ENCODE data around the gene PNPLA7.
"Not testable (repeated sequence)": the region's sequence is repeated elsewhere in the genome, so short reads cannot be mapped to it uniquely, and the experiment has no call there.

PNPLA7 gene

GRCh38 chr9:137554349-137554748 lies 4.1 kb upstream of the PNPLA7 start:
- DNase-seq (ENCODE audit: low spot score), result no peak
- no peak for TF ChIP-seq CTCF (conservative IDR thresholded peaks at IDR 0.05; ENCODE audit: low read depth)
- peak overlapping the region; percentile 90 for H3K27ac ChIP-seq
- CTCF ChIA-PET, result interaction anchor here (0.6 to 0.8 kb wide), 2 partner anchors 110 to 487 kb away, joined by 3 read pairs; no protein-coding TSS in a partner anchor
- POLR2A ChIA-PET (ENCODE audit: low non-redundant PET), result interaction anchor here (0.5 kb wide), 1 partner anchor 64 kb away, joined by 4 read pairs; the partner anchor contains the start of gene EHMT1

GRCh38 chr9:137553654-137554053 lies 3.5 kb upstream of the PNPLA7 start:
- H3K27ac ChIP-seq, result peak overlapping the region; percentile 90
- not testable (repeated sequence) for DNase-seq (ENCODE audit: low spot score)
- ChIA-PET CTCF (interaction anchor here (0.6 to 0.8 kb wide), 2 partner anchors 110 to 486 kb away, joined by 3 read pairs; no protein-coding TSS in a partner anchor), POLR2A (ENCODE audit: low non-redundant PET) (interaction anchor here (0.7 kb wide), 1 partner anchor 51 kb away, joined by 4 read pairs; no protein-coding TSS in a partner anchor)

GRCh38 chr9:137552022-137552768 lies 2.0 kb upstream of the PNPLA7 start:
- peak overlapping the region; percentile 90 for H3K27ac ChIP-seq
- ChIA-PET POLR2A (ENCODE audit: low non-redundant PET) (interaction anchor here (0.6 to 0.7 kb wide), 4 partner anchors 26 to 129 kb away, joined by 3 to 6 read pairs (median 5); partner anchors contain the start of genes EXD3 and NOXA1), CTCF (interaction anchor here (0.5 to 1.0 kb wide), 3 partner anchors 17 to 259 kb away, joined by 3 to 4 read pairs (median 4); no protein-coding TSS in a partner anchor)
- peak; percentile 62 for DNase-seq (ENCODE audit: low spot score)
- TF ChIP-seq CTCF (conservative IDR thresholded peaks at IDR 0.05; ENCODE audit: low read depth), result no peak

- H3K27ac ChIP-seq, result peak within 1 kb of the TSS; percentile 90
- CTCF ChIA-PET, result interaction anchor here (0.9 to 1.0 kb wide), 3 partner anchors 17 to 258 kb away, joined by 4 to 5 read pairs (median 5); partner anchors contain the start of gene DPH7
- POLR2A ChIA-PET (ENCODE audit: low non-redundant PET), result interaction anchor here (0.6 kb wide), 2 partner anchors 89 to 128 kb away, joined by 5 to 6 read pairs; partner anchors contain the start of genes EXD3 and NOXA1
- DNase-seq (ENCODE audit: low spot score), result peak; percentile 99
- peak; percentile 56 for TF ChIP-seq CTCF (conservative IDR thresholded peaks at IDR 0.05; ENCODE audit: low read depth)
Measured at GRCh38 chr9:137551264-137552021, 1.2 kb upstream of the PNPLA7 start, which contains the start of gene MRPL41. MRPL41 (plus strand) TSS chr9:137551879; CDS start chr9:137552082, 203 bp downstream.

- POLR2A ChIA-PET (ENCODE audit: low non-redundant PET), result not testable (repeated sequence)
Measured at GRCh38 chr9:137550958-137551263, 709 bp upstream of the PNPLA7 start.

GRCh38 chr9:137547687-137548543 lies 2.3 kb downstream of the PNPLA7 start:
- peak overlapping the region; percentile 87 for H3K27ac ChIP-seq
- no peak for TF ChIP-seq CTCF (conservative IDR thresholded peaks at IDR 0.05; ENCODE audit: low read depth)
- ChIA-PET CTCF (no interaction called here), POLR2A (ENCODE audit: low non-redundant PET) (no interaction called here)
- no peak for DNase-seq (ENCODE audit: low spot score)

More at GRCh38 chr9:137550958-137551263, 709 bp upstream of the PNPLA7 start:
- CTCF ChIA-PET, result interaction anchor here (0.9 to 1.0 kb wide), 2 partner anchors 16 to 28 kb away, joined by 5 read pairs; partner anchors contain the start of gene DPH7
- DNase-seq (ENCODE audit: low spot score), result not testable (repeated sequence)
- peak overlapping the region; percentile 90 for H3K27ac ChIP-seq

Data from RWPE1 (cell line).